Omental fat pad (tissue), 4 donors: ENCODE measurements around the gene RSPH10B2. TPM values are rescaled to one million over a fixed set of nuclear protein-coding genes. Genes with fewer than 3 reads are reported as not detected.
"Not testable (repeated sequence)": the region's sequence is repeated elsewhere in the genome, so short reads cannot be mapped to it uniquely, and the experiment has no call there.

Experiments
- ATAC-seq: fragments of 150-250 bp; one replicate; pipeline ENCODE4 v1.9.1; 2016; ENCODE audit warnings: mild to moderate bottlenecking, moderate library complexity; ENCODE audit not compliant: low FRiP score
- DNase-seq: peaks from one replicate; pipeline ENCODE4 v3.0.0-alpha.2; 2019; ENCODE audit warnings: low spot score
- total RNA-seq, 4 donors: library from RNA; depleted of rRNA; stranded (reverse); fragments of >200 nt; gene quantifications; one replicate each; pipeline ENCODE4 v1.1.0, GENCODE V29; 2016

Gene RSPH10B2
- total RNA-seq, 4 donors from 2014 or later = 0.93 TPM; not detected in 3

DNA sequence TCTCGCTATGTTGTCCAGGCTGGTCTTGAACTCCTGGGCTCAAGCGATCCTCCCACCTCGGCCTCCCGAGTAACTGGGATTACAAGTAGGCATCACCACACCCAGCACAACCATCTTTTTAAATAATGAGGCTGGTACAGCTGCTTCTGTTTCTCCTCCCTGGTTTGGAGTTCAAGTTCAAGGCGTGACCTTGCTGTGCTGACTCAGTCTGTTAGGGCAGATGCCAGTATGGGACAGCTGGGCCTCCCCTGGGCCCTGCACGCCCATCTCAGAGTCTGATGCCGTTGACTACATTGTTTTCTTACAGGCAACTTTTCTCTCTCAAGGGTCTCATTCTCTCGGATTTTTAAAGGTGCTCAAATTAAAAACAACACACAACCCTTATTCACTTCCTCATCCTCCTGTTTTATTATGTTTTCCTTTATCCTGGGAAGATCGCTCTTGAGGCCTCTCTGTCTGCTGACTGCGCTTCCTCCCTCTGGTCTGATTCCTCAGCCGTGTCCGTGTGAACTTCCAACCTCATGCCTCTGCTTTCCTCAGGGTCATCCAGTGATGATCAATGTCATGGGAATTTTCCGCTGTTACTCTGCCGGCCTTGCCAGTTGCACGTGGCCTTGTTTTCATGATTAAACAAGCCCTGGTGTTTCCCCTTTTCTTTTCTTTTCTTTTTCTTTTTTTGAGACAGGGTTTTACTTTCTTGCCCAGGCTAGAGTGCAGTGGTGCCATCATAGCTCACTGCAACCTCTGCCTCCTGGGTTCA, 38.4 kb downstream of the RSPH10B2 start:
- DNase-seq, ATAC-seq: not testable (repeated sequence)

DNA sequence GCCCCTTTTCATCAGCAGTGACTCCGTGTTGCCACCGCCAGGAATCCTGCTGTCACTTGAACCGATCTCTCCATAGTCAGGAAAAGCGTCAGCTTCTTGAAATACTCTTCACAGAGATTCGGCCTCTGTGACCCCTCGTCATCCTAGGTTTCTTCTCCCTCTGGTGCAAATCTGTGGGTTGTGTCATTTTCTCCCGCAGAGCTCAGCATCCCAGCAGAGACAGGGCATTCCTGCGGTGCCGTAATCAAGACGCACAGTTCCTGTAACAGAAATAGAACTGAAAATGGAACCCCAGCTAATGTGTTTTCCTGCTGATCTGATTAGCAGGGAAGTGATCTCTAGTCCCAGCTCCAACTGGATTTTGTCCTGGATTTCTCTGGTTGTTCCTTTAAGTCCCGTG, 40.4 kb downstream of the RSPH10B2 start:
- not testable (repeated sequence) for DNase-seq, ATAC-seq

DNA sequence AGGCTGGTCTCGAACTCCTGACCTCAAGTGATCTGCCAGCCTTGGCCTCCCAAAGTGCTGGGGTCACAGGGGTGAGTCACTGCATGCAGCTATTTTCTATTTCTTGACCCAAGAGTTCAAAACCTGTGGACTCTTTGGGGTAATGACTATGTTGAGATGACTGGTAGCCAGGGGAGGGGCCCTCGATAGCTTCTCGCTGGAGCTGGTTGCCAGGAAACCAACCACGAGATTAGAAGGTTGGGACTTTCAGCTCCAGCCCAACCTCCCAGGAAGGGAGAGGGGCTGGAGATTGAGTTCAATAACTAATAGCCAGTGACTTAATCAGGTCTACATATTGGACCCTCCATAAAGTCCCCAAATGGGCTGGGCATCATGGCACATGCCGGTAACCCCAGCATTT, 43.3 kb downstream of the RSPH10B2 start:
- DNase-seq, ATAC-seq: not testable (repeated sequence)

DNA sequence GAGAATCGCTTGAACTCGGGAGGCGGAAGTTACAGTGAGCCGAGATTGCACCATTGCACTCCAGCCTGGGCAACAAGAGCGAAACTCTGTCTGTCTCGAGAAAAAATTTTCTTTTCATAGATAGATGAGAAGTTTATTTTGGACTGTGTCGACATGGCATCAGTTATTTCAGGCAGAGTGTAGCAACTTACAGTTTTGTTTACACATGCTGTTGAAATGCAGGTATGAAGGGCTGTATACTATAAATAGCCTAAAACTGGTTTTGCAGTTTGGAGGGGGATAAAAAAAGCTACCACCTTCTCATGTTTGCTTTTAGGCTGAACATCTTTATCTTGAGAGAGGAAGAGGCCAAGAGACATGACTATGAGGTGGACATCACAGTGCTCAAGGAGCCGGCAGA, 44.1 kb downstream of the RSPH10B2 start:
- not testable (repeated sequence) for ATAC-seq, DNase-seq

DNA sequence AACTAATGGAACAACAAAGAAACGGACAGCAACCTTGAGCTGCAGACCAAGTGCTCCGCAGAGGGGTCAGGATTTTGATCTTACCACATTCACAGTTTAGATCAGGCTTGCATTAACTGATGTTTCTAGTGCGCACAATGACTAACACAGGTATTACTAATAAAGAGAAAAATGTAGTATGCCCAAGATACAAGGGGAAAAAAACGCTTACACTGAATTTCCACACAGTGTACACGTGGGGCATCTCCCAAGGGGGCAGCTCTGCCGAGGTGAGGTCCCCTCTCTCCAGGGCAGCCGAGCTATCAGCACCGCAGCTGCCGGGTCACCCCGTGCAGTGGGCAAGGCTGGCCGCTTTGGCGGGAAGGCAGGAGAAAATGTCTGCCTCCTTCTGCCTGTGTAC, 46.0 kb downstream of the RSPH10B2 start:
- not testable (repeated sequence) for DNase-seq, ATAC-seq

DNA sequence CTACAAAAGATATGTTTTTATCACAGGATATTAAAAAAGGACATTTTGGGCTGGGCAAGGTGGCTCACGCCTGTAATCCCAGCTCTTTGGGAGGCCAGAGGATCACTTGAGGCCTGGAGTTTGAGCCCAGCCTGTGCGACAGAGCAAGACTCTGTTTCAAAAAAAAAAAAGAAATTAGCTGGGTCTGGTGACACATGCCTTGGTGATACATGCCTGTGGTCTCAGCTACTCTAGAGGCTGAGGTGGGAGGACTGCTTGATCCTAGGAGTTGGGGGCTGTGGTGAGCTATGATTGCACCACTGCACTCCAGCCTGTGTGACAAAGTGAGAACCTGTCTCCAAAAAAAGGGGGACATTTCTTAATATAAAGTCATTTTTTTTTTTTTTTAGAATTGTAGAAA, 46.4 kb downstream of the RSPH10B2 start:
- ATAC-seq, DNase-seq: not testable (repeated sequence)

DNA sequence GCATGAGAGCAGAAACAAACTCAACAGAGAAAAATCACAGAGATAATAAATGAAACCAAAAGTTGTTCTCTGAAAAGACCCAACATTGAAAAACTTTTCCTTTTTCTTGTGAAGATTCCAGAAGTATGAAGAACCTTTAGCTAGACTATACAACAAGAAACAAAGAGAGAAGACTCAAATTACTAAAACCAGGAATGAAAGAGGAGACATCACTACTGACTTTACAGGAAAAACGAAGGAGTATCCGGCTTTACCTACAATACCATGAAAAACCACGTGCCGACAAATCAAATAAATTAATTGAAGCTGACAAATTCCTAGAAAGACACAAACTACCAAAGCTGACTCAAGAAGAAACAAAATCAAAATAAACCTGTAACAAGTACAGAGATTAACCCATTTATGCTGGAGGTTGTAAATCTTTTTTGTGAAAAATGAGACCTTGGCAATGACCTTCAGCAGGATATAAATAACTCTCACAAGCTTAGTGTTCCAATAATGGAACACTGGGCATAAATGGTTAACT, 53.6 kb downstream of the RSPH10B2 start:
- DNase-seq, ATAC-seq: not testable (repeated sequence)

DNA sequence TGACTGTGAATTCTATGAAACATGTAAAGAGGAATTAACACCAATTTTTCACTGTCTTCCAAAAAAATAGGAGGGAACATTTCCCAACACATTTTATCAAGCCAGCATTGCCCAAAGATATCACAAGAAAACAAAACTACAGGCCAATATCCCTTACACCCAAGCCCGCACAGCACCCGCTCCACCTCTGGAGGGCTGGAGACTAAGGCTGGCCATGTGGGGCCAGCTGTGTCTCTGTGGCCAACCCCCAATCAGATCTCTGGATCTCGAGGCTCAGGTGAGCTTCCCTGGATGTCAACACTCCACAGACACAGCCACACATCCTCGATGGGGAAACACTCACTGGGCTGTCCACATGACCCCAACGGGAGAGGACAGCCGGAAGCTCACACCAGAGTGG, 54.1 kb downstream of the RSPH10B2 start:
- not testable (repeated sequence) for ATAC-seq, DNase-seq

DNA sequence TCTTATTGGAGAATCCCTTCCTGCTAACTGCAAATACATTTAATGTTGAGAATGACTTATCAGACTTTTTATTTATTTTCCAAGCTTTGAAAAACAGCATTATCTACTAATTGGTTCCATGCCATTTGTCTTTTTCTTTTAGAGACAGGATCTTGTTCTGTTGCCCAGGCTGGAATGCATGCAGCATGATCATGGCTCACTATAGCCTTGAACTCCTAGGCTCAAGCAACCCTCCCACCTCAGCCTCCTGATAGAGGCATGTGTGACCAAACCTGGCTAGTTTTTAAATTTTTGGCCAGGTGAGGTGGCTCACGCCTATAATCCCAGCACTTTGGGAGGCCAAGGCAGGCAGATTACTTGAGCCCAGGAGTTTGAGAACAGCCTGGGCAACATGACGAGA, 59.1 kb downstream of the RSPH10B2 start:
- not testable (repeated sequence) for DNase-seq, ATAC-seq

DNA sequence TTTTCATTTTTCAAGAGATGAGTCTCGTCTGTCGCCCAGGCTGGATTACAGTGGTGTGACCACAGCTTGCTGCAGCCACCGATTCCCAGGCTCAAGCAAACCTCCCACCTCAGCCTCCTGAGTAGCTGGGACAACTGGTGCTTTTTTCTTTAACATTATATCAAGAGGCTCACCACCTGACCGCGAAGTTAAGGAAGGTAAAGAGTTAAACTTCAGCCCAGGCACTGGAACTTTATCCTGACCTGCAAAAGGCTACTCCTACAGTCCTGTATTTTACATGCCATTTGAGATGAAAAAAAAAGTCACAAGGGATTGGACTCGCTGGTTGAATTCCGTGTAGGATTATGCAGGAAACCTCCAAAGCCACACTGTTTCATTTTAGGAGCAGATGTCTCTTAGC, 61.6 kb downstream of the RSPH10B2 start:
- not testable (repeated sequence) for ATAC-seq, DNase-seq

DNA sequence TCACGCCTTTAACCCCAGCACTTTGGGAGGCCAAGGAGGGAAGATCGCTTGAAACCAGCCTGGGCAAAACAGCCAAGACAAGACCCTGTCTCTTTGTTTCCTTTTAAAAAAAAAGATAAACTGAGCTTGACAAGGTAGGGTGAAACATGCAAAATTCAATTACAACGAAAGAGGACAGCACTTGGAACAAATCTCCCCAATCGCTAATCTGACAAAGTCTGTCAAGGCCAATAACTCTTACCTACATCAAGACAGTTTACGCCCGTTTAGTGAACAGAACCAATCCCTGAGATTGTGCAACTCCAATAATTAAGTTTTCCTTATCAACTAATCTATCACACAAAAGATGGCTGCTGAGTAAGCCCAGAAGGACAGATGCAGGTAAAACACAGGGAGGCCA, 67.7 kb downstream of the RSPH10B2 start:
- ATAC-seq, DNase-seq: not testable (repeated sequence)

DNA sequence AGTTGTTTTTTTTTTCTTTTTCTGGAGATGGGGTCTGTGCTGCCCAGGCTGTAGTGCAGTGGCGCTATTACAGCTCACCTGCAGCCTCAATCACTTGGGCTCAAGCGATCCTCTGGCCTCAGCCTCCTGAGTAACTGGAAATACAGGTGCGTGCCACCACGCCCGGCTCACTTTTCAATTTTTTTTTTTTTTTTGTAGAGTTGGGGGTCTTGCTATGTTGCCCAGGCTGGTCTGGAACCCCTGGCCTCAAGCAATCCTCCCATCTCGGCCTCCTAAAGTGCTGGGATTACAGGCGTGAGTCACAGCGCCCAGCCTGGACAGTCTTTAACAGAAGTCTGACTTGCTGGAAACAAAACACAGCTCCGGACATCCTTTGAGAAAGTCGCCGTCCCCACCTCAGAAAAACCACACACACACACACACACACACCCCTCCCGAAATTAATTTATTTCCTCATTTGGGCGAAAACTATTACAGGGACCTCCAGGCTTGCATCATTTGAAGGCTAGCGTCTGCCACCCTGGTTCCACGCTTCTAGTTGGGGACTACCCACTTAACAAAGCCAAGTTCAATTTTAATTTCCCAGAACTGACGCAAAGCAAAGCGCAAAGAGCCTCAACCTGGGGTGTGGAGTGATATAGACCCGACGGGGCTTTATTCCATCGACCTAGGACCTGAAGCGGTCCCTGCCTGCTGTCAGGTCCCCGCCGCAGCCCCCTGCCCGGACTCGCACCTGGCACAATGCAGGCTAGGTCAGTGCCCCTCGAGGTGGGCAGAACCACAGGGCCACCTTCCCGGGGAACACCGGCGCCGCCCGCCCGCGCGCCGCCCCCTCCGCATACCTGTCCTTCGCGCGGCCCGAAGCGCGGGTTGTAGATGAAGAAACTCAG, 71.6 kb downstream of the RSPH10B2 start:
- DNase-seq = not testable (repeated sequence)
- peak; percentile 62 for ATAC-seq

DNA sequence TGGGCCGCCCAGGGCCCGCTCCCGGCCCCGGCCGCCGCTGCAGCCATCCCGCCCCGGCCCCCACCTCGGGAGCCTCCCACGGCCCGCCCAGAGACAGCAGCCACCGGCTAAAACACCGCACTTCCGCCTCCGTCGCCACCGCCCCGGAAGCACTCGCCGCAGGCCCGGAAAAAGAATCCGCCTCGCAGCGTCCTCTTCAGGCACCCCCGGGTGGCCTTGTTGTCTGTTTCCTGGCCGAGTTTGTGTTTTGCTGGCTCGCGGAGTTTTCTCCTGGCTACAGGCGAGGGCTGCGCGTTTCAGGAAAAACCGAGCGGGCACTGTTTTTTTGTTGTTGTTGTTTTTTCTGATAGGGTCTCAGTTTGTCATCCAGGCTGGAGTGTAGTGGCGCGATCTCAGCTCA, 72.2 kb downstream of the RSPH10B2 start, which contains the start of gene CCZ1B:
Gene CCZ1B (minus strand): TSS at position 125 of the 400 bp plus-strand sequence. CDS start 78 bp downstream, at position 47.
- peak; percentile 88 for ATAC-seq
- DNase-seq = peak; percentile 57

DNA sequence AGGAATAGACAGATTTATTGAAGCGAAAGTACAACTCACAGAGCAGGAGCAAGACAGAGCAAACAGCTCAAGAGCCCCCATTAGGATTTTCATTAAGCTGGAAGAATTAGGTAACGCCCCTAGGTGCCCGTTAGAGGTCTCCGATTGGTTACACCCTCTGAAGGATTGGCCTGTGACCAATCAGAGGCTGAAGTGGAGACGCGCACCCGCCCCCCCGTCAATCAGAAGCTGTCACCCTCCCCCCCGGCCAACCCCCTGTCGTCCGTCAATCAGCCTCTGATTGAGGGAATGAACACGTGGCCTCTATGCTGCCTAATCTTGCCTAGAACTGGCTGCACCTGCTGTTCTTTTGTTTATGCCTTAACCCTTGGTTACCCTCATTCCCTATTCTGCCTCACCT, 73.3 kb downstream of the RSPH10B2 start:
- not testable (repeated sequence) for ATAC-seq, DNase-seq

DNA sequence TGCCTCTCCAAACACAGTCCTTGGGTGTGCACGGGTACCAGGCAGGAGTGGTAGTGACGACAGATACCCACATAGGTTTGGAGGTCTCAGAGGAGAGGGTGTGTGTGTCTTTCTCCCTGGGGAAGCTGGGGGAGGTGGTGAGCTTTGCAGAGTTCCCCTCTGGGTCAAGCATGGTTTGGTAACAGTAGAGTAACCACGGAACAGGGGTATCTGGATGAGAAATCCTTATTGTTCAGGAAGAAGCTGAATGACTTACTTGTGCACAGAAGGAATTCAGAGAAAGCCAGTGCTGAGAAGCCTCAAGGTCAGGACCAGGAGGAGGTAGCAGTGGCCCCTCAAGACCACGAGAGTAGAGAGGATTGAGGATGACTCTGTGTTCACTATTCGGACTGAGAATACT, 75.7 kb downstream of the RSPH10B2 start:
- ATAC-seq, DNase-seq: not testable (repeated sequence)

DNA sequence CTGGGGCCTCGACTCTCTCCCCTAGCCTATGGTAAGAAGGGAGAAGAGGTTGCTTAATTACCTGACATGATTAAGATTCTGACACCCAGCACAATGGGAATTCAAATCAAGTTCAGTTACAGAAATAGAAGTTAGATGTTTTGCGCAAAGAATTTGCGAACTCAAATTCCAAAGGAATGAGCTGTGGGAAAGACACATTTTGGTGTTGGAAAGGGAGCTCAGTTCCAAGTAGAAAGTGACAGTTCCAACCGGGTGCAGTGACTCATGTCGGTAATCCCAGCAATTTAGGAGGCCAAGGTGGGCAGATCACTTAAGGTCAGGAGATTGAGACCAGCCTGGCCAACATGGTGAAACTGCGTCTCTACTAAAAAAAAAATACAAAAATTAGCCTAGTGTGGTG, 76.1 kb downstream of the RSPH10B2 start:
- not testable (repeated sequence) for ATAC-seq, DNase-seq
